ENCODE results near the gene SDHA. TPM values are rescaled to one million over a fixed set of nuclear protein-coding genes. Genes with fewer than 3 reads are reported as not detected.

SDHA gene
- total RNA-seq, 1 experiment from 2014 or later = 134 TPM

DNA sequence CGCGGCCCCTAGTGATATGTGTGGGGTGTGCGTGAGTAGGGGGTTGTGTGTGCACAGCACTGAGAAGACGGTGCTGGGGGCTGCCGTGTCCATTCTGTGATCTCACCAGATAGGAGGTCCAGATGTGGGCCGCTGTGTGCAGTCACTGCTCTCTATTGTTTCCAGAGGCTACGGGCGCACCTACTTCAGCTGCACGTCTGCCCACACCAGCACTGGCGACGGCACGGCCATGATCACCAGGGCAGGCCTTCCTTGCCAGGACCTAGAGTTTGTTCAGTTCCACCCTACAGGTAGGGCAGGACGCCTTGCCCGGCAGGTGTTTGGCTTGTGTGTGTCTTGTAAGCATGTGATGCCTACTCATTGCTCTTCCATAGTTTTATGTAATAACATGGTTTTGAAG, 12.6 kb downstream of the SDHA start:
- RAD21 ChIA-PET (ENCODE audit: low non-redundant PET in 1 of 2, low total read pairs in 2 of 2, uncharacterized antibody in 2 of 2, unreplicated experiment in 2 of 2) = no interaction called here
- no peak overlapping the region for H3K4me3 ChIP-seq (replicated peaks in 1 of 2; ENCODE audit: low read depth in 1 of 2, low read length in 2 of 2)
- no peak for ATAC-seq
- H4K20me1 ChIP-seq (ENCODE audit: insufficient read depth) = no peaks in the 10 kb centered on the region
- 0 out of 2 replicates have a peak, but pooled peaks cover 4% of the 10 kb centered on the region for H3K79me2 ChIP-seq (ENCODE audit: insufficient read depth, low read length)
- H3K9ac ChIP-seq (ENCODE audit: low read length) = no peak overlapping the region
- H3K9me3 ChIP-seq (ENCODE audit: control insufficient read depth in 1 of 2, insufficient read depth in 1 of 2, low read depth in 1 of 2, low read length in 2 of 2) = no peaks in the 10 kb centered on the region
- no peaks in the 10 kb centered on the region for H3K27me3 ChIP-seq (ENCODE audit: insufficient read depth, low read length)
- intact Hi-C loops (cut with micrococcal nuclease) = no loop called here
- no peak overlapping the region for H3K27ac ChIP-seq (ENCODE audit: low read depth, low read length)
- POLR2A ChIA-PET = no interaction called here
- no peak overlapping the region for H2AFZ ChIP-seq (ENCODE audit: low read depth, low read length, poor library complexity, severe bottlenecking)
- no peak for DNase-seq (ENCODE audit: low read depth, low spot score)
- no peaks in the 10 kb centered on the region for H3K9me2 ChIP-seq (ENCODE audit: insufficient read depth)
- H3K4me1 ChIP-seq (ENCODE audit: control insufficient read depth in 1 of 2, insufficient read depth in 2 of 2, low read length in 2 of 2) = no peaks in the 10 kb centered on the region
- H3K36me3 ChIP-seq (ENCODE audit: control insufficient read depth in 1 of 2, insufficient read depth in 2 of 2, low read length in 2 of 2) = peaks cover 31 to 32% of the 10 kb centered on the region in 2 experiments
- no peak overlapping the region for H3K4me2 ChIP-seq (ENCODE audit: low read length)
- no TSS peak for BruUV-seq (replicated peaks)
- TF ChIP-seq EZH2 (IDR thresholded peaks at IDR 0.05) = no peak
- no peak for TF ChIP-seq ZBTB33 (IDR thresholded peaks at IDR 0.05; ENCODE audit: extremely low read depth, insufficient replicate concordance, low read length)
- TF ChIP-seq TCF7L2 (IDR thresholded peaks at IDR 0.05; ENCODE audit: borderline replicate concordance, extremely low read depth, insufficient read depth, insufficient read length) = no peak
- no peak for TF ChIP-seq ZFX (IDR thresholded peaks at IDR 0.05)
- no peak for TF ChIP-seq SP1 (IDR thresholded peaks at IDR 0.05; ENCODE audit: low read depth)
- TF ChIP-seq POLR2A (IDR thresholded peaks at IDR 0.05; ENCODE audit: borderline replicate concordance, extremely low read depth, insufficient read depth, insufficient read length) = no peak
- no peak for TF ChIP-seq JUND (IDR thresholded peaks at IDR 0.05)
- no peak for TF ChIP-seq SIN3A (IDR thresholded peaks at IDR 0.05; ENCODE audit: low read depth)
- no peak for TF ChIP-seq ELF1 (IDR thresholded peaks at IDR 0.05; ENCODE audit: borderline replicate concordance, low read depth)
- TF ChIP-seq EZH2phosphoT487 (IDR thresholded peaks at IDR 0.05; ENCODE audit: borderline replicate concordance) = no peak
- no peak for TF ChIP-seq YY1 (IDR thresholded peaks at IDR 0.05; ENCODE audit: extremely low read depth, insufficient replicate concordance, low read depth, low read length)
- no peak for TF ChIP-seq POLR2AphosphoS5 (IDR thresholded peaks at IDR 0.05; ENCODE audit: low read depth, low read length)
- no peak for TF ChIP-seq SRF (IDR thresholded peaks at IDR 0.05; ENCODE audit: low read depth)
- TF ChIP-seq CTCF (IDR thresholded peaks at IDR 0.05 in 2 of 3, conservative IDR thresholded peaks at IDR 0.05 in 1 of 3; ENCODE audit: borderline replicate concordance in 1 of 3, insufficient read depth in 1 of 3, low read depth in 2 of 3, low read length in 2 of 3) = no peak
- TF ChIP-seq, protein P1, sequence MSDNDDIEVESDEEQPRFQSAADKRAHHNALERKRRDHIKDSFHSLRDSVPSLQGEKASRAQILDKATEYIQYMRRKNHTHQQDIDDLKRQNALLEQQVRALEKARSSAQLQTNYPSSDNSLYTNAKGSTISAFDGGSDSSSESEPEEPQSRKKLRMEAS (IDR thresholded peaks at IDR 0.05) = no peak
- TF ChIP-seq FOSL1 (IDR thresholded peaks at IDR 0.05; ENCODE audit: low read depth) = no peak
- TF ChIP-seq, protein P2, sequence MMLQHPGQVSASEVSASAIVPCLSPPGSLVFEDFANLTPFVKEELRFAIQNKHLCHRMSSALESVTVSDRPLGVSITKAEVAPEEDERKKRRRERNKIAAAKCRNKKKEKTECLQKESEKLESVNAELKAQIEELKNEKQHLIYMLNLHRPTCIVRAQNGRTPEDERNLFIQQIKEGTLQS (IDR thresholded peaks at IDR 0.05) = no peak
- no peak for TF ChIP-seq ZNF274 (IDR thresholded peaks at IDR 0.05; ENCODE audit: low read depth, low read length)
- no peak for TF ChIP-seq EGR1 (IDR thresholded peaks at IDR 0.05; ENCODE audit: low read depth)
- CTCF ChIA-PET = no interaction called here

Data from HCT116 (cell line).